Measurements from ENCODE around the gene INIP. TPM values are rescaled to one million over a fixed set of nuclear protein-coding genes. Genes with fewer than 3 reads are reported as not detected.
A peak's percentile ranks its signal among the peaks of the same experiment; 100 is the strongest.

INIP gene
- total and polyA plus RNA-seq, 9 of the 15 experiments (the other 6 are each of a cell fraction or from before 2014, with no cell fraction given) = 11.9 to 87.9 (median 37.3) TPM

DNA sequence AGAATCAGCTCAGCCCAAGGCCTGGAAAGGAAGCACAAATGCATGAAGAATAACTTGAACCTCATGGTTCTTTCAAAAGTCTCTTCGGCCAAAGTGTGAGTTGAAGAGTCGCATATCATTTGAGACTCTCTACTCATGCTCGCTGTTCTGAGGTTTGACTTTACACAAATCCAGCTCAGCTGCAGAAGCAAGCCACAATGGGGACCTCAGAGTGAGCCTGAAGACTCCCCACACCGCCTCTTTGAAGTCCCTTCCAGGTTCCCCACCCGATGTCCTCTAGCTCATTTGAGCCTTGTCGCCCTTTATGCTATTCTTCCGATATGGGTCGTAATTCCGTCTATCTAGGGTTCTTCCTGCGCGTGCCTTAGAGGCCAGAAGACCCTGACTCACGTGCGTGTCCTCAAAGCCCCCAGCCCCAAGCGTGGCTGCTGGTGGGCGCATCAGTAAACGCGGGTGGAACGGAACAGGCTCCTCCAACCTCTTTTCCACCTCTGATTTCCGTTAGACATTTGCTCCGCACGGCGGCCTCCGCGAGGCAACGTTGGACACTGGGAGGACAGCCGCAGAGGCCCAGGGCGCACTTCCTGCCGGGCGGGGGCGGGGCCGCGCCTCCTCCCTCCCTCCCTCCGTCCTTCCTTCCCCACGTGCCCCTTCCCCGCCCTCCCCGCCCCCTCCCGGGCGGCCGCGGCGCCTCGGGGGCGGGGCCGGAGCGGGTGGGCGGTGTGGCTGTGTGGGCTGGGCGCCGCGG, 32.3 kb upstream of the INIP start, which contains the start of gene SNX30 (continued):
- TF ChIP-seq FOXA1 (IDR thresholded peaks at IDR 0.05; ENCODE audit: borderline replicate concordance) = no peak
- TF ChIP-seq, protein P1, sequence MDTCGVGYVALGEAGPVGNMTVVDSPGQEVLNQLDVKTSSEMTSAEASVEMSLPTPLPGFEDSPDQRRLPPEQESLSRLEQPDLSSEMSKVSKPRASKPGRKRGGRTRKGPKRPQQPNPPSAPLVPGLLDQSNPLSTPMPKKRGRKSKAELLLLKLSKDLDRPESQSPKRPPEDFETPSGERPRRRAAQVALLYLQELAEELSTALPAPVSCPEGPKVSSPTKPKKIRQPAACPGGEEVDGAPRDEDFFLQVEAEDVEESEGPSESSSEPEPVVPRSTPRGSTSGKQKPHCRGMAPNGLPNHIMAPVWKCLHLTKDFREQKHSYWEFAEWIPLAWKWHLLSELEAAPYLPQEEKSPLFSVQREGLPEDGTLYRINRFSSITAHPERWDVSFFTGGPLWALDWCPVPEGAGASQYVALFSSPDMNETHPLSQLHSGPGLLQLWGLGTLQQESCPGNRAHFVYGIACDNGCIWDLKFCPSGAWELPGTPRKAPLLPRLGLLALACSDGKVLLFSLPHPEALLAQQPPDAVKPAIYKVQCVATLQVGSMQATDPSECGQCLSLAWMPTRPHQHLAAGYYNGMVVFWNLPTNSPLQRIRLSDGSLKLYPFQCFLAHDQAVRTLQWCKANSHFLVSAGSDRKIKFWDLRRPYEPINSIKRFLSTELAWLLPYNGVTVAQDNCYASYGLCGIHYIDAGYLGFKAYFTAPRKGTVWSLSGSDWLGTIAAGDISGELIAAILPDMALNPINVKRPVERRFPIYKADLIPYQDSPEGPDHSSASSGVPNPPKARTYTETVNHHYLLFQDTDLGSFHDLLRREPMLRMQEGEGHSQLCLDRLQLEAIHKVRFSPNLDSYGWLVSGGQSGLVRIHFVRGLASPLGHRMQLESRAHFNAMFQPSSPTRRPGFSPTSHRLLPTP (IDR thresholded peaks at IDR 0.05; ENCODE audit: borderline replicate concordance, extremely low read depth, insufficient read length) = no peak
- TF ChIP-seq POU5F1 (IDR thresholded peaks at IDR 0.05; ENCODE audit: borderline replicate concordance, low read depth, low read length, partially characterized antibody) = no peak
- no peak for TF ChIP-seq ATF6 (CRISPR knock-in tag; IDR thresholded peaks at IDR 0.05)
- TF ChIP-seq, protein P2, sequence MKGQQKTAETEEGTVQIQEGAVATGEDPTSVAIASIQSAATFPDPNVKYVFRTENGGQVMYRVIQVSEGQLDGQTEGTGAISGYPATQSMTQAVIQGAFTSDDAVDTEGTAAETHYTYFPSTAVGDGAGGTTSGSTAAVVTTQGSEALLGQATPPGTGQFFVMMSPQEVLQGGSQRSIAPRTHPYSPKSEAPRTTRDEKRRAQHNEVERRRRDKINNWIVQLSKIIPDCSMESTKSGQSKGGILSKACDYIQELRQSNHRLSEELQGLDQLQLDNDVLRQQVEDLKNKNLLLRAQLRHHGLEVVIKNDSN (CRISPR knock-in tag; IDR thresholded peaks at IDR 0.05) = peak; percentile 82
- 0 out of 2 replicates have a peak, but pooled peaks have one; percentile 45 for TF ChIP-seq GATAD2A (IDR thresholded peaks at IDR 0.05)
- TF ChIP-seq YY1 (IDR thresholded peaks at IDR 0.05; ENCODE audit: borderline replicate concordance in 1 of 3, control insufficient read depth in 1 of 3, extremely low read depth in 1 of 3, insufficient read depth in 3 of 3, insufficient read length in 1 of 3, insufficient replicate concordance in 2 of 3, low read depth in 1 of 3, low read length in 2 of 3) = peak in 1 of 3 experiments; percentile 58
- TF ChIP-seq, protein P3, sequence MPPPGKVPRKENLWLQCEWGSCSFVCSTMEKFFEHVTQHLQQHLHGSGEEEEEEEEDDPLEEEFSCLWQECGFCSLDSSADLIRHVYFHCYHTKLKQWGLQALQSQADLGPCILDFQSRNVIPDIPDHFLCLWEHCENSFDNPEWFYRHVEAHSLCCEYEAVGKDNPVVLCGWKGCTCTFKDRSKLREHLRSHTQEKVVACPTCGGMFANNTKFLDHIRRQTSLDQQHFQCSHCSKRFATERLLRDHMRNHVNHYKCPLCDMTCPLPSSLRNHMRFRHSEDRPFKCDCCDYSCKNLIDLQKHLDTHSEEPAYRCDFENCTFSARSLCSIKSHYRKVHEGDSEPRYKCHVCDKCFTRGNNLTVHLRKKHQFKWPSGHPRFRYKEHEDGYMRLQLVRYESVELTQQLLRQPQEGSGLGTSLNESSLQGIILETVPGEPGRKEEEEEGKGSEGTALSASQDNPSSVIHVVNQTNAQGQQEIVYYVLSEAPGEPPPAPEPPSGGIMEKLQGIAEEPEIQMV (tag; conservative IDR thresholded peaks at IDR 0.05; ENCODE audit: low read depth) = no peak
- TF ChIP-seq BCL6 (CRISPR knock-in tag; IDR thresholded peaks at IDR 0.05) = no peak
- TF ChIP-seq LARP7 (IDR thresholded peaks at IDR 0.05) = no peak
- TF ChIP-seq ZBTB7A (IDR thresholded peaks at IDR 0.05; ENCODE audit: borderline replicate concordance, control insufficient read depth, low read depth, low read length) = peak; percentile 36; the same call in 1 of the 2 replicates
- TF ChIP-seq BRD4 (IDR thresholded peaks at IDR 0.05) = no peak
- peak; percentile 66 for TF ChIP-seq CREM (IDR thresholded peaks at IDR 0.05; ENCODE audit: low read depth)
- no peak for TF ChIP-seq RBM15 (IDR thresholded peaks at IDR 0.05; ENCODE audit: insufficient read depth, low read length)
- no peak for TF ChIP-seq ADNP (tag; IDR thresholded peaks at IDR 0.05)
- TF ChIP-seq MCM2 (IDR thresholded peaks at IDR 0.05; ENCODE audit: low read depth) = no peak
- TF ChIP-seq MCM7 (IDR thresholded peaks at IDR 0.05) = no peak
- no peak for TF ChIP-seq STAT5B (CRISPR knock-in tag; IDR thresholded peaks at IDR 0.05)
- TF ChIP-seq TOE1 (IDR thresholded peaks at IDR 0.05; ENCODE audit: borderline replicate concordance) = no peak
- no peak for TF ChIP-seq TOE1 (CRISPR knock-in tag; IDR thresholded peaks at IDR 0.05; ENCODE audit: borderline replicate concordance, low read depth)
